OCI-LY1 (cell line): ENCODE data around the gene MACROD1.

Experiments used
- EZH2 ChIP-seq: fragments of 200-600 bp; sonication (generic), shearing (Covaris generic); IDR thresholded peaks from 2 replicates; pipeline ENCODE4 v1.8.0; 2017; ENCODE audit warnings: borderline replicate concordance, mixed run types, mild to moderate bottlenecking, antibody characterized with exemption, low read length, moderate library complexity, mixed read lengths
- TF ChIP-seq, protein P1 (sequence below): fragments of 200-600 bp; sonication (generic), shearing (Covaris generic); IDR thresholded peaks from 2 replicates; pipeline ENCODE4 v1.5.1; 2017; ENCODE audit warnings: mild to moderate bottlenecking, antibody characterized with exemption, low read length, moderate library complexity, mixed read lengths

DNA sequence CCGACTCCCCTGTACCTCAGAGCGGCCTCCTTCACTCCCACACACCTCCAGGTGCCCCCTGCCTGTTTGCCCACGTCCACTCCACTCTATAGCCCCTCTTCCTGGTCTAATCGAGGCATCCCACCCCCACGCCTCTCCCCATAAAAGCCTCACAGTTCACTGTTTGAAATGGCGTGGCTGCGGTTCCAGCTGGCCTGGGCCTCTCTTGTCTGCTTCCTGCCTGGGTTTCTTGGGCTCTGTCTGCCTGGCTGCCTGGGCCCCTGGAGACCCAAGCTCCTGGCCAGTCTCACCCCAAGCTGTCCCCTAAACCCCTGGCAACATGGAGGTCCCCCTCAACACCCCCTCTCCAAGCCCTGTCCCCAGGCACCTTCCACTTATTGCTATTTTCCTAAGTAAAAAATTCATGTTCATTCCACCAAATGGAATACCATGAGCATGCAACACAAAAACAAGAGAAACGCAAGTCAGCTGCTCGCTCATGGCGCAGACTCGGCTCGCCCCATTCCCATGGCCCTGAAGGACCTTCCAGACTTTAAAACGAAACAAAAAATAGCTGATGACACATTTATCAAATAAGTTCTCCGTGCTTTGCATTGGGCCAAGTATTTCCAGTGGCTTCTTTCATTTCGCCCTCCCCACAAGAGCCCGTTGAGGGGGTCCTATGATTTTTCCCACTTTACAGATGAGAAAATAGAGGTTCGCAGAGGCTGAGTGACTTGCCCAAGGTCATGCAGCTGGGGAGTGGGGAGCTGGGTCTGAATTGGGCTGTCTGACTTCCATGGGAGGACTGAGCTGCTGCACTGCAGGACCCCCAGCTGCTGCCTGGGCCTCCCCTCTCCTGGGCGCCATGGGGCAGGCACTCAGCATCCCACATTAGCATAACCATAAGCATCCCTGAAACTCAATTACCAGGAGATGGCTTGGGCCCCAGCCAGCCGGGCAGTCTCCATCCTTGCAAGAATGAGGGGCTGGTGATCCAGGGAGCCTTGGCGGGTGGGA, 141.9 kb downstream of the MACROD1 start:
- TF ChIP-seq EZH2 = no peak
- TF ChIP-seq, protein P1, sequence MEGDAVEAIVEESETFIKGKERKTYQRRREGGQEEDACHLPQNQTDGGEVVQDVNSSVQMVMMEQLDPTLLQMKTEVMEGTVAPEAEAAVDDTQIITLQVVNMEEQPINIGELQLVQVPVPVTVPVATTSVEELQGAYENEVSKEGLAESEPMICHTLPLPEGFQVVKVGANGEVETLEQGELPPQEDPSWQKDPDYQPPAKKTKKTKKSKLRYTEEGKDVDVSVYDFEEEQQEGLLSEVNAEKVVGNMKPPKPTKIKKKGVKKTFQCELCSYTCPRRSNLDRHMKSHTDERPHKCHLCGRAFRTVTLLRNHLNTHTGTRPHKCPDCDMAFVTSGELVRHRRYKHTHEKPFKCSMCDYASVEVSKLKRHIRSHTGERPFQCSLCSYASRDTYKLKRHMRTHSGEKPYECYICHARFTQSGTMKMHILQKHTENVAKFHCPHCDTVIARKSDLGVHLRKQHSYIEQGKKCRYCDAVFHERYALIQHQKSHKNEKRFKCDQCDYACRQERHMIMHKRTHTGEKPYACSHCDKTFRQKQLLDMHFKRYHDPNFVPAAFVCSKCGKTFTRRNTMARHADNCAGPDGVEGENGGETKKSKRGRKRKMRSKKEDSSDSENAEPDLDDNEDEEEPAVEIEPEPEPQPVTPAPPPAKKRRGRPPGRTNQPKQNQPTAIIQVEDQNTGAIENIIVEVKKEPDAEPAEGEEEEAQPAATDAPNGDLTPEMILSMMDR = no peak
